NCI-H2171 treated with DMSO at 0.1 percent for 48 hours (cell line): Measurements from ENCODE around the gene PDE6A.
"Not testable (repeated sequence)": the region's sequence is repeated elsewhere in the genome, so short reads cannot be mapped to it uniquely, and the experiment has no call there.

Experiments used
- DNase-seq: peaks from one replicate; lab custom pipeline; 2025; lab: John Stamatoyannopoulos, UW

The PDE6A gene

DNA sequence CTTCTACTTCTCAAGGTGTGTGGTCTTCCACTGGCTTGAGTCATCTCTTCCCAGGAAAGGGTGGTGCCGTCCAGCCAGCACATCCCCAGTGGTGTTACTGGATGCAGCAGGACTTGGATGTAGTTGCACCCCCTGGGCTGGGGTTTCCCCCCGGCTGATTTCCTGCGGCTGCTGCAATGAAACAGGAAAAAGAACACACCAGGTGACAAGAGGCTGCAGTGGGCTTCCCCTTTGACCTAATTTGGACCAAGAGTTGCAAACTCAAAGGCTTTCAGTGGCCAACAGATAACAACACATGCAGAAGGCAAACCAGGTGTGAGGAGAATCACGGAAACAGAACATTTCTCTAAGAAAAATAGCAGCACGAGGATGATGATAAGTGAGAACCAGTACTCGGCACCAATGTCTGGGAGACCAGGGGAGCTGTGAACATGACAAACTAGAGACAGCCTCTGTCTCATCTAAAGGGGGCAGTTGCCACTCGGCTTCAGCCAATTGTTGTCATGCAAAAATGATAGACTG lies 83.7 kb downstream of the PDE6A start:
- no peak for DNase-seq

DNA sequence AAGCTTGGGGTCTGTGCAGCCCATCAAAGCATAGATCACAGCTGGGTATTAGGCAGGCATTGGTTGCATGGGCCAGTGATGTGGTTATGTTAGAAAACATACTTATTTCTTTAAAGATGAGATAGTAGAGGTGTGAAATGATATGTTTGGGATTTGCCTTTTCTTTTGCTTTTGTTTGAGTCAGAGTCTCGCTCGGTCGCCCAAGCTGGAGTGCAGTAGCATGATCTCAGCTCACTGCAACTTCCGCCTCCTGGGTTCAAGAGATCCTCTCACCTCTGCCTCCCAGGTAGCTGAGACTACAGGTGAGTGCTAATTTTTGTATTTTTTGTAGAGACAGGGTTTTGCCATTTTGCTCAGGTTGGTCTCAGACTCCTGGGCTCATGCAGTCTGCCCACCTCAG lies 84.8 kb downstream of the PDE6A start:
- no peak for DNase-seq

GRCh38 chr5:149858481-149858880 lies 86.1 kb downstream of the PDE6A start:
- not testable (repeated sequence) for DNase-seq

GRCh38 chr5:149857499-149857898 lies 87.1 kb downstream of the PDE6A start:
- no peak for DNase-seq

- no peak for DNase-seq
Measured at GRCh38 chr5:149855366-149855765, 89.2 kb downstream of the PDE6A start.

DNA sequence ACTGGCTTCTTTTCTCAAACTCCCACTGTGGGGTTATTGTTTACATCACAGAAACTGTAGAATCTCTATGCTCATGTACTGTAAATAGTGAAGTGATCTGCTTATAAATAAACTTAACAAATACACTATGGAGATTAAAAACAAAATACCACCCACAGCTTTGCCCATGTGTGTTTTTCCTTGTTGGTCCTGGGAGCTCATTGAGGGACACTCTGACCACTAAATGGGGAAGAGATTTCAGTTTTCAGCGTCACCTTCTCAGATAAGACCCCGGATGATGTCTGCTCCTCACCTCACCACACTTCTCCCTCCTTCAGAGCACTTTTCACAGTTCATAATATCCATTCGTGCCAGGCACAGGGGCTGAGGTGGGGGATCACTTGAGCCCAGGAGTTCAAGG lies 89.7 kb downstream of the PDE6A start:
- no peak for DNase-seq

DNA sequence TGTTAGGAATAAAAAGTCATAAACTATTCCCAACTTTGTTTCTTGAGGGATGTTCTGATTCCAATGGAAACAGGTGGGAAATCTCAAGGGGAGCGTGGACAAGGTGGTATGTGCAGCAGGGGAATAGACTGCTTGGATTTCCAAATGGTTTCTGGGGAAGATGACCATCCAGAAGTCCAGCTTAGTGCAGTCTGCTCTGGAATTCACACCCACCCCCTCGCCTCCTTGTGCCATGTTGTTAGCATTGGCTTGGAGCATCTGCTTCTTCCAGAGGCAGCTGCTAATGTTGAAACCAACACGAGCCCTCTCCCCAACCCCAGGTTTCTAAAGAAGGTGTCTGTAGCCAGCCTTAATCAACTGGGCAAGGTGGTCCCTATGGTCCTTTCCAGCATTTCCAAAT lies 90.9 kb downstream of the PDE6A start:
- no peak for DNase-seq

DNA sequence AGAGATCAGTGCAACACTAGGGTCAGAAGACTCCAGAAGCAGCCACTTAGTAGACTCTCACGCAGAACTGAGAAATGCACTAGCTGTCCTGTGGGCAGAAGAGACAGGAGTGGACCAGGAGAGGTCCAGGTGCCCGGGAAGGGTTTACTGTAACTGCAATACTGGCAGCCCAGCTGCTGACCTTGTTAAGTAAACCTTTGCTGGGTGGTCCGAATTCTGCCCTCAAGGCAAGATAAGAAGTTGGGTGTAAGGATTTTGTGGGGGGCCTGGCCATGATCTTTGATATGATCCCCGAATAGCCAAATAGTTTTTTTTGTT lies 91.3 kb downstream of the PDE6A start:
- DNase-seq = no peak

- DNase-seq = no peak
Measured at GRCh38 chr5:149852641-149853330, 91.8 kb downstream of the PDE6A start.

DNA sequence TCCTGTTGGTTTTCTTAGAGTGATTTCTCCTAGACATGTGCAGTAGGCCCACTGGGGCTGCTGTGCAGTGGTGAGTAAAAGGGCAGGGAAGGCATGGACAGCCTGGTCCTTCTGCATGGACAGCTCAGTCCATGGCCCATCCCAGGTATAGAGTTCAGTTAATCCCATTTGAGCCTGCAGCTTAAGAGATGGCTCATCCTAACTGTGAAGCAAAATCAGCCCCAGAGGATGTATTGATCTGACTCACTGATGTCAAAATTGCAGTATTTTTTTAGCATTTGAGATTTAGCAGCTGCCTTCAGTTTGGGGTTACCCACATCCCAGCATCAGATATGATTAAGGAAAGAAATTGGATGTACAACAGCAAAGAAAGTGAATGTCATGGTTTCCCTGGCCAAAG lies 93.4 kb downstream of the PDE6A start:
- no peak for DNase-seq

DNA sequence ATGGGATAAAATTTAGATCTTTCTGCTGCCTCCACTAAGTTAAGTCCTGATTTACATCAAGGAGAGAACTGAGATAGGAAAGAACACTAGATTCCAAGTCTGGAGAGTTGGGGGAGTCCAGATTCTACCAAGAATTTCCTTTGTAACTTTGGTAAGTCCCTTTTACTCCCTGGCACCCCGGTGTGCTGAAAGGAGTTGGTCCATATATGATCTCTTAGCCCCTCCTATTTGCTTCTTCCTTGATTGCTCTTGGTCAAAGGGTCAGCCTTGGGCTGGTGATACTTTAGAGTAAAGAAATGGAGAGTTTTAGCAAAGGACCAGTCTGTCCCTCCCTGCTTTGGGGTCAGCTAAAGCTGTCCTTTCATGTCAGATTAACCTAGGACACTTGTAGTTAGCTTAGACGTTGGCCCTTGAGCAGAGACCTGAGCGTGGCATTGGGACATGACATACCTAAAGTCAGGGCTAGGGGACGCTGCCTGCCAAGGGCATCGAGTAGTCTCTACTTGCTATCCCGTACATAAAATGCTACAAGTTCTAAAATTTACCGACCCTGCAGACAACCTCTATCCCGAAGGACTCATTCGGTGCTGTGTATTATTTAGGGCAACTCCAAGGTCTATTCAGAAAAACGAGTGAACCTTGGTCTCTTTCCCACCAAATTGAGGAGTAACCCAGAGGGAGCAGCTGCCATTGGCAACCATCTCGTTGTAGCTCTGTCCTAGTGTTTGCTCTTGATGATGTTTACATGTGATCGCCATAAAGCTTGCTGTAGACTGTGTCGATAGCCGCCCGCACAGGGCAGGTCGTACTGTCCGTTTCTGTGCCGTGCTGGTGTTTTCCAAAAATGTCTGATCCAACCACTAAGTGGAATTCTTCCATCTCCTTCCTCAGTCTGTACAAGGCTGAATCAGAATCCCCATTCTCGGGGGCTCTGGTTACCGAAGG lies 94.4 kb downstream of the PDE6A start:
- DNase-seq = no peak

GRCh38 chr5:149849280-149849965 lies 95.2 kb downstream of the PDE6A start:
- DNase-seq = no peak

DNA sequence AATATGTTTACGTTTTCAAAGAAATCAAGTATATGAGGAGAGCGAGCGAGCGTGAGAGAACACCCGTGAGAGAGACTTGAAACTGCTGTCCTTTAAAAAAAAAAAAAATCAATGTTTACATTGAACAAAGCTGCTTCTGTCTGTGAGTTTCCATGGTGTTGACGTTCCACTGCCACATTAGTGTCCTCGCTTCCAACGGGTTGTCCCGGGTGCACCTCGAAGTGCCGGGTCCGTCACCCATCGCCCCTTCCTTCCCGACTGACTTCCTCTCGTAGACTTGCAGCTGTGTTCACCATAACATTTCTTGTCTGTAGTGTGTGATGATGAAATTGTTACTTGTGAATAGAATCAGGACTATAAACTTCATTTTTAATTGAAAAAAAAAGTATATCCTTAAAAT lies 97.0 kb downstream of the PDE6A start:
- DNase-seq = no peak

DNA sequence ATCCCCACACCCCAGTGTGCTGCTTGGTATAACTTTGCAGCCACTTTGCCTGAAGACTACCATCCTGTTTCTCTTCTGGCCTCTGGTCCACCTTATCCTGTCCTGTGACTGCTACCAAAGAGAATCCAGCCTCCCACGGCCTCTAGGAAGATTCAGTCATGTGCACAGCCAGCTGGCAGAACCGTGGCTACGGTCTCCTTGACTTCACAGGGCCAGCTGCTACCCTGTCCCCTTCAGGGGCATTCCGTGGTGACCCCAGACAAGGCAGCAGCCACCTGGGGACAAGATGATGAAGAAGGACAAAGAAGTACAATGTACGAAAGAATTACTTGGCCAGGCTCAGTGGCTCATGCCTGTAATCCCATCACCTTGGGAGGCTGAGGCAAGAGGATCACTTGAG lies 98.6 kb downstream of the PDE6A start:
- DNase-seq = no peak

GRCh38 chr5:149845601-149846000 lies 99.0 kb downstream of the PDE6A start:
- DNase-seq = no peak

GRCh38 chr5:149841851-149842793 lies 102.5 kb downstream of the PDE6A start:
- DNase-seq = no peak

DNA sequence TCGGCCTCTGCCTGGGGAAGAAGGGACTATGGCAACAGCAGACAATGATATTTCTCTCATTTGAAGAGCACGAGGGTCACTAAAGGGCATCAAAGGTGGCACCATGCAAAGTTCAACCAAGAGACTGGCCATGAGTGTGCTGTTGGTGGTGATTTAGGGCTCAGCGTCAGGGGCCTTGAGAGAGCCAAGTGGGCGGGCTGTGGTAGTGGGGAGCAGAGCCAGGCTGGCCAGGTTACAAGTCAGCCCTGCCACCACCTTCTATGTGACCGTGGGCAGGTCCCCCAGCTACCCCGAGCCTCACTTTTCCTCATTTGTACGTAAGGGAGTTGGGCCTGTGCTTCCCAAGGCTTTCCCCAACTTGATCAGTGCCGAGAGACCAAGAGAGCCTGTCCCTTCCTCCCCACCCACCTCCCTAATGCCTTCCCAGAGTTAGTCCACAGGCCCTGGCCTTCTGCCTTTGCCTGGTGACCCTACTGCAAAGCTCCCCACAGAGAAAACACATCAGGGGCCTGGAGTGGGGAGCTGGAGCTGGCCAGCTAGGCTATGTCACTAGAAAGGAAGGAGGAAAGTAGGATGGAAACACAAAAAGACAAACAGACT lies 104.3 kb downstream of the PDE6A start:
- DNase-seq = no peak

DNA sequence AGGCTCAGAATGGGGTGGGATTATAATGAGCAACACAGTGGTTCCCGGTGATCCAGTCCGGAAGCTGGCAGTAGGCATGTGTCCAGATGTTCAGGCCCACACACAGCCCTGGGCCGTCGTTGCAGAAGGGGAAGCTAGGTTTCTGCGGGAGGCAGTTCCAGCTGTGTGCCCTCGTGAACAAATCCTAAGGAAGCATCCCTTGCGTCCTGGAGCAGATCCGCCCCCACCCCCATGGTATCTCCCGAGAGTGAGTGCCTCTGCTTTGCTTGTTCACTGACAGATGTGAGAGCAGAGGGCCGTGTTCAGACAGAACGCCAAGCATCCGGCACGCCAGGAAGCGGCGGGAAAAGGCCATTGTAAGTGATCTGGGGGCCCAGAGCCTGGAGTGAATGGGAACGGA lies 104.8 kb downstream of the PDE6A start:
- DNase-seq = no peak

DNA sequence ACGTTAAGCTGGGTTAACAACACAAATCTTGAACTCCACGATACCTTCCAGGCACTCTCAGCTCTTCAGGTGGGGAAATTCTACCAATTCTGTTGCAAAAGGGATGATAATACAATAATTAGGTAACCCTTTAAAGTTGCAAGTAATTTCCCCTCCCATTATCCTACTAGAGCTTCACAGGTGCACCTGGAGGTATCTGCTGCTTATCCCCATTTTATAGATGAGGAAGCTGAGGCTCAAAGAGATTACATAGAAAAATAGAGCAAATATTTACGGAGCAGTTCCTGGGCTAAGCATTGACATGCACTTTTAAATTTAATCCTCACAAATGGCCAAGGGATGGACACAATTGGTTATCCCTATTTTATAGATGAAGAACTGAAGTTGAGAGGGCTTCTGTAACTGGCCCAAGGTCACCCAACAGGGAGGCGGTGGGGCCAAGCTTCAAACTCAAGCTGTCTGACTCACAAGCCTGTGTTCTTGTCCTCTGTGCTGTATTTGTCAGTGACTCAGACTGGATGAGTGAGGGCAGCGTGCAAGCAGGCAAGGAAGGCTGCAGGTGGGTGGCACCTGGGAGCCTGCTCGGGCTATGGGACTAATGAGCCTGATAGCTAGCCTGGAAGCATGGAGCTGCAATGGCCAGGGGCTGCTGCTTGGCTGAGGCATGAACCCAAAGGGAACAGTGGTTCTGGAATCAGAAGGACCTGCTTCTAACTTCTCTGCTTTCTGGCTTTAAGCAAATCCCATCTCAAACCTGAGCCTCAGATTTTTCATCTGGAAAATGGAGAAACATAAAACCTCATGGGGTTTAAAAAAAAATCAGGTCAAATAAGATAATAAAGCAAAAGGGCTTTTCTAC lies 105.5 kb downstream of the PDE6A start:
- DNase-seq = no peak

GRCh38 chr5:149837680-149838269 lies 106.8 kb downstream of the PDE6A start:
- no peak for DNase-seq
